Fibroblast of upper back skin (primary cell): ENCODE data around the gene FASN.

Experiments
- DNase-seq: peaks from one replicate; pipeline ENCODE4 v3.0.0-alpha.2; 2013

The FASN gene

DNA sequence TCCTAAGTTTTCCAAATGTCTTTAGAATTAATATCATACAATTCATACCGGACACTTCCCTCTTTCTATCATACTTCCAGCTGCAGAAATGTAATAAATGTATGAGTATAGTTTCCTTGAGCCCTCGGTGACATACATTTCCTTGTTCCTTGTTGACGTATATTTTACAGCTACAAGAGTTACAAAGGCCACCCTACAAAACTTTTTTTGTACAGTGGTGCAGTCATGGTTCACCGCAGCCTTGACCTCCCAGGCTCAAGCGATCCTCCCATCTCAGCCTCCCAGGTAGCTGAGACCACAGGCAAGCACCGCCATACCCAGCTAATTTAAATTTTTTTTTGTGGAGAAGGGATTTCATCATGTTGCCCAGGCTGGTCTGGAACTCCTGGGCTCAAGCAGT is 25.2 kb downstream of the FASN start:
- DNase-seq, result no peak

DNA sequence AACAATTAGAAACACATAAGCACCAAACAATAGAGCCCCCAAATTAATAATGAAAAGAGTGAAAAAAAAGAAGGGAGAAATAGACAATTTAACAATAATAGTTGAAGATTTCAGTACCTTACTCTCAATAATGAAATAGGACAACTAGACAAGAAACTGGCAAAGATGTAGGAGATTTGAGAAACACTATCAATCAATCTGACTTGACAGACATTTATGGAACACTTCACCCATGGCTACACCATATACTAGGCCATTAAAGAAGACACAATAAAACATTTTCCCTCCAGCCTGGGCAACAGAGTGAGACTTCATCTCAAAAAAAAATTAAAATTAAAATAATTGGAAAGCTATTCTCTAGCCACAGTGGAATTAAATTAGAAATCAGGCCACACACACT is 27.4 kb downstream of the FASN start:
- no peak for DNase-seq

DNA sequence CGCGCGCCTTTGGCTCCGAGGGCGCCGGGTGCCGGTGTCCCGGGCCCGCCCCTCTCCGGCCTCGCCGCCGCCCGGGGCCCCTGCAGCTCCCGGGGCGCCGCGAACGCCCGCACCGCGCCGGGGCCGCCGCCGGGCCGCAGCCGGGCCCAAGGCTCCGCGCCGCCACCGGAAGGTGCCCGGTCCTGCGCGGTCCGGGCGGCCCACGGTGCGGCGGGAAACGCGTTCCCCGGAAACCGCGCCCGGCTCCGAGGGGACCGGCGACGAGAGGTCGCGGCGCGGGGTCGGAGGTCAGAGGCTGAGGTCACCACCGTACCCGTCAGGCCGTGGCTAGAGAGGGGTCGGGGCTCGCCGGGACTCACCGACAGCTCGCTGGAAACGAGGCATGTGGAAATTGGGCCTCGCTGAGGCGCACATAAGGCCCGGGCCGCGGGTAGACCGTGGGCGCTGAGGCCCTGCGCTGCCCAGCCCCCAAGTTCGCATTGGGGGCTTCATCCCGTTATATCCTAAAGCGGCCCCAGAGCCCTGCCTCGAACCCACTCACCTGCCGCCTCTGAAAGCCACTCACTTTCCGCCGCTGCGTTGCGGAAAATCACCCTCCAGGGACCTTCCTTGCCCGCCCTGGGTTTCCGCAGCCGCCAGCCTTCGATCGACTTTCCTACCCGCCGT is 32.3 kb downstream of the FASN start, which contains the start of gene DUS1L:
DUS1L (minus strand) TSS at position 167 of the 666 bp plus-strand sequence. CDS start 745 bp downstream, outside the sequence.
- peak; percentile 36 for DNase-seq

DNA sequence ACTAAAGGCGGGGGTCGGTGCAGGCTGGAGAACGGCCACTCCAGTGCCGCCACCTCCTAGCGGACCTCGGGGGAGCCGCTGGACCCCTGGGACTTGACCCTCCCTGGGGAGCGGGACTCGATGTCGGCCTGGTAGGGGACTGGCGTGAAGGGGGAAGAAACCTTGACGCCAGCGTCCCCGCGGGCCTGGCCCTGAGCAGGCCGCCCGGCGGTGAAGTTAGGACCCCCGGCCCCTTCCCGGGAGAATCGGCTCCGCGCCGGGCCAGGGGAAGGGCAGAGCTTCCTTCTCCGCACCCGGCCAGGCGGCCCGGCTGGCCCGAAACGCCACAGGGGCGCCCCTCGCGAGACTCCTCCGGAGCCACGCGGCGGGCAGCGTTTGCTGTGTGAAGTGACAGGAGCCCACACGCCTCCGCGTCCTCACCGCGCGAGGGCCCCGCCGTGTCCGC is 32.8 kb downstream of the FASN start:
- DNase-seq, result peak; percentile 14

DNA sequence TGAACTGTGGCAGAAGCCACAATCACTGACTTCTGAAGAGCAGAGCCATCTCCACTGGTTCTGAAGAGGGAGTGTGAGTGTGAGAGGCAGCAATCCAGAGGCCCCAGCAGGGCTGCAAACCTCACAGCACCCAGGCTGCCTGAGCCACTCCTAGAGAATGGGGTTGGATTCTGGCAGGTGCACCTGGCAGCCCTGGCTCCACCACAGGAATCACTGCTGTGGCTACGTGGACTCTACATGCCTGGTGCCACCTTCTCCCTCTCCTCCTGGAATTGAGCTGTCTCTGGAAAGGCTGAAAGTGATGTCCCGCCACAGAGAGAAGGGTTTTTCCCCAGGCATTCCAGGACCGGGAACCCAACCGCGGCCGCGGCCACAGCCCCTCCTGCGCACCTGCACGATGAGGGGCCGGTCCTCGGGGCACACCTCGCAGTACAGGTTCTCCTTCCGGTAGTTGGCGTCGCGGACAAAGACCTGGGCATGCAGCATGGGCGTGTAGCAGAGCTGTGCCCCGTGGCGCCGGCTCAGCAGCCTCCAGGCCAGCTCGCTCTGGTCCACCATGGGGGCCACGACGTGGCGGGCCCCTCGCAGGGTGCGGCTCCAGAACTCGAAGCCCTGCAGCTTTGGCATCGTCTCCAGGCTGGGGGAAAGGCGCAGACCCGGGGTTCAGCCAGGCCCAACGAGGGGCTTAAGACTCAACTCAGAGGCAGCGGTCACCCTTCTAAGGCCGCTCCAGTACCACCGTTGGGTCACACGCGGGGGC is 33.4 kb downstream of the FASN start:
- DNase-seq, result no peak

DNA sequence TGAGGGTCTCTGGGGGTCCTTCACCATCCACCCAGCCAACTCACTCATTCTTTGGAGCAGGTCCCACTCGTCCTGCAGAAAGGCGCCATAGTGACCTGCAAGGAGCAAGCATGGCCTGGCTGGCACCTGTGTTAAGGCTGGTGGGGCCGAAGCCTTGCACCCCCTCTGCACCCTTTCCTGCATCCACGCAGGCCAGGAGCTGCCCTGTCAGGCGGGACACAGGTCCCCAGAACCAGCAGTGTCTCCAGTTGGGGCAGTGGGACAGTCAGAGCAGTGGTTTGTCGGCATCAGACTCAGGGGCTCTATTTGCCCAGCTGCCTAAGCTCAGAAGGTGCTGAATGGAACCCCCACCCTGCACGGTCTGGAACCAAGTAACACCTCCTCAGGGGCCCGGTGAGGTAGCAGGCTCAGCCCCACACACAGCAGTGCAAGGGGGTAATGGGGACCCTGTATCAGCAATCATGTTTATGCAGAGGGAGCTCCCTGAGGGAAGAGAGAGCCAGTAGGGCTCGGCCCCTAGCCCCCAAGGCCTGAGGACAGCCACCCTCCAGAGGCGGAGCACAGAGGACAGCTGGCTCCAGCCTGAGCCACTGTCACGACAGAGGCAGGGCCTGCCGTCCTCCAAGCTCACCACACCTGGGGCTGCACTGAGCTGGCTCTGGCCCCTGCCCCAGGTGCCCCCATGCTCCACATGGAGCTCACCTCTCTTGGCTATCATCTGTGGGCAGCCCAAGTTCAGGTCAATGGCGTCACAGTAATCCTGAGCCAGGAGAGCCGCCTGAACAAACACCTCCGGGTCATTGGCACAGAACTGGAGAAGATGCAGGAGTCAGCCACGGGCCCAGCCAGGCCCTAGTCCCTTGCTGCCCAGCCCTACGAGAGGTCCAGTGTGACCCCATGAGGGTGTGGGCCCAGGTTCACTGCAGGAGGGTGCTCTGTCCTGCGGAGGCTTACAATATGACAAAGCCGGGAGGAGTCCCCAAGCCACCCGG is 34.3 kb downstream of the FASN start:
- no peak for DNase-seq

DNA sequence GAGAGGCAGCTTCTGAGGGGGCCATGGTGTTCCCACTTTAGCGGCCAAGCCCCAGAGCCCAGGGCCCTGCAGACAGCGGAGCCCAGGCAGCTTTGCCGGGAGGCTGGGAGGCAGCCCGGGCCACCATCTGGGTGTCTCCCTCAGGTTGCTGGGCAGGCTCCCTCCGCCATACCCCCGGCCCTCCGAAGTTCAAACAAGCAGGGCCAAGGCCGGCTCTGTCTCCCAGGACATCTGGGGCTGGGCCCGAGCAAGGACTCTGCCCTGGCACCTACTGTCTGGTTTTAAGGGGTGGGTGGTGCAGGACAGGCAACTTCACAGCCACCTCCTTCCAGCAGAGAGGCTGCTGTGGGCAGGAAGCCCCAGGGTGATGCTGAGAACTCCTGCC is 35.1 kb downstream of the FASN start:
- no peak for DNase-seq

DNA sequence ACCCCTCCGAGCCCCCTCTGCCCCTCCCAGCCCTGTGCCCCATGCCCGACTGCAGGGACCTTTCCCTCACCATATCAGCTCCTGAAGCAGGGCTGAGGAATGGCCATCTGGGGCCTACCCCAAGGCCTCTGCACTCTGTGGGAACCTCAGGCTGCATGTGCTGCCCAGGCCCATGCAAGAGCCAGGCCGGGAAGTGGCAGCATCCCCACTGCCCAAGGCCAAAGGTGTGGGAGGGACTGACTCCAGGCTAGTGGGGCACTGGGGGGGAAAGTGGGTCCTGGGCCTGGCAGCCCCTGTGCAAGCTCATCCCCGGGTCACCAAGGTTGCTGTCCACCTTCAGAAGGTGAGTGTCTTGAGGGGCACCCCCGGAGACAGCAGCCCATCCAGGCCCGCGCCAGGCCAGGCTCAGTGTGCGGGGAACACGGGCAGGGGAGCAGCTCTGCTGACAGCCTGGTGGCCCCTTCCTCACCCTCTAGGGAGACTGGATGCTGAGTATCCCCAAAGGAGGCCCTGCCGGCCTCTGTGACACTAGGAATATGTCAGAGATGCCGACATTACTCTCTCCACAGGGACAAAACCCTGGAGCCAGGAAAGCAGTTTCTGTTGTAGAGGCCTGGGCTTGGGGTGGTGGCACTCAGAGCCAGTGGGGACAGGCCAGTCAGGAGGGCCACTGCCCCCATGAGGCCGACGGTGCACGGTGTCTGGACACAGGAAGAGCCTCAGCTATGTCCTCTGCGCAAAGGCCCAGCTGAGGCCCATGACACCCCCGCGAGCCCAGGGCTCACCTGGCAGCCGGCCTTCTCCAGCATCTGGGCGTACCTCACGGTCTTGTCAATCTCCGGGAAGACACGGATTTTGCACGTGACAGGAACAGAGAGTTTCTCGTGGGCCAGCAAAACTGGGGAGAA is 35.7 kb downstream of the FASN start:
- DNase-seq, result no peak

DNA sequence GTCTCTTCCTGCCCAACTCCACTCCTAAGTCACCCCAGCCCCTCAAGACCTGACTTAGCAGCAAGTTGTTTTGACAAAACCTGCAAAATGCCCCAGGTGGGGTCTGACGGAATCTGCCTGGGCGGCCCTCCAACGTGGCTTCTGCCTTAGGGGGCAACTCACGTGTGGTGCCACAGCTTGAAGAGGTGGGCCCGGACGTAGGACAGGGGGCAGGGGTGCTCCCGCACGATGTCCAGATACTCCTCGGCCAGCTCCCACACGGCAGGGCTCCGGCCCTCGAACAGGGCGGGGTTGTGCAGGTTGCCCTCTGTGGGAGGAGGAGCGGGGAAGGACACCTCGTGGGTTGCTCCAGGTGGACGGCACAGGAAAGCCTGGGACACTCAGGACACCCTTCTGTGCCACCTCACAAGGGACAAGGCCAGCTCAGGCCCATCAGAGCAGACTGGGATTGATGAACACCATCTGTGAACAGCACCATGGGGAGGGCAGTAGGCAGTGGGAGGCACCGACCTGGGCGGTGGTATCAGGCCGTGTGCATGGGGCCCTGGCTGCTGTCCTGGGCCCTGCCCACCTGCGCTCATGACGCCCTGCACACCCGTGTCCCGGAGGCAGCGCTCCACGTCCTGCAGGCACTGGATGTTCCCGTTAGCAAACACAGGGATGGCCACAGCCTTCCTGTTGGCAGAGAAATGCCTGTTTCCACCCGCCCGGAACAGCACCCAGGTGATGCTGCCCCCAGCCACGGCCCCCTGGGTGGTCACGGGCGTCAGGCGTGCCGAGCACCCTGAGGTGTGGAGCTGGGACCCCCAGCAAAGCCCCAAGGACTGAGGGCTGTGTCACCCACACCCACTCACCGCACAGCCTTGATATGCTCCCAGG is 36.8 kb downstream of the FASN start:
- DNase-seq, result no peak

DNA sequence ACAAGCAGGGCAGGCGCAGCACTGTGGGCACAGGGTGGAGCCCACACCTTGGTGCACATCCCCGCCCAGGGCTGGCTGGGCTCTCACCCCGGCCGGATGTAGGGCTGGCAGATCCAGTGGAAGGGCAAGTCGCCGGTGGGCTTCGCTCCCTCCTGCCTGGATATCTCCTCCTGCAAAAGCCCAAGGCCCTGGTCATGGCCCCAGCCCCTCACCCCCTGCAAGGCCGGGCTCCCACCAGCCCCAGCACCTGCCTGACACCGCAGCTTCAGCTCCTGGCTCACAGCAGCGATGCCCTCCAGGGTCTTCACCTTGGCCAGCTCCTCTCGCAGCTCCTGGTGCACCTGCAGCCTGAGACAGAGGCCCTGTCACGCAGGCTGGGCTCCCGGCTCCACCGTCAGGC is 37.4 kb downstream of the FASN start:
- DNase-seq, result no peak

DNA sequence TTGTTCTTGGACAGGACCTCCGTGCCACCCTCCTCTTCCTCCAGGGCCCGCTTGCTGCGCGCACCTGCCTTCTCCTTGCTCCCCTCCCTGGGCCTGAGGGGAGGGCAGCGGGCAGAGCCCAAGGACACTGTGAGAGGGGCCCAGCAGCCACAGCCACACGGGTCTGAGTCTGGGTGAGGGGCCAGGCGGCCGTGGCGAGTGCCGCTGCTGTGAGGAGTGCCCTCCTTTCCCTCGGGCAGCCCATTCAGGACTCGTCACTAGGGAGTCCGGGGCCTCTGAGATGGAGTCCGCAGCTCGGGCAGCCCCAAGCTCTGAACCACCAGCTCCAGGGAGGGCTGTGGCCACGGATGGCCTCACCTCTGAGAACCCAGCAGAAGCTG is 38.0 kb downstream of the FASN start:
- DNase-seq, result no peak

DNA sequence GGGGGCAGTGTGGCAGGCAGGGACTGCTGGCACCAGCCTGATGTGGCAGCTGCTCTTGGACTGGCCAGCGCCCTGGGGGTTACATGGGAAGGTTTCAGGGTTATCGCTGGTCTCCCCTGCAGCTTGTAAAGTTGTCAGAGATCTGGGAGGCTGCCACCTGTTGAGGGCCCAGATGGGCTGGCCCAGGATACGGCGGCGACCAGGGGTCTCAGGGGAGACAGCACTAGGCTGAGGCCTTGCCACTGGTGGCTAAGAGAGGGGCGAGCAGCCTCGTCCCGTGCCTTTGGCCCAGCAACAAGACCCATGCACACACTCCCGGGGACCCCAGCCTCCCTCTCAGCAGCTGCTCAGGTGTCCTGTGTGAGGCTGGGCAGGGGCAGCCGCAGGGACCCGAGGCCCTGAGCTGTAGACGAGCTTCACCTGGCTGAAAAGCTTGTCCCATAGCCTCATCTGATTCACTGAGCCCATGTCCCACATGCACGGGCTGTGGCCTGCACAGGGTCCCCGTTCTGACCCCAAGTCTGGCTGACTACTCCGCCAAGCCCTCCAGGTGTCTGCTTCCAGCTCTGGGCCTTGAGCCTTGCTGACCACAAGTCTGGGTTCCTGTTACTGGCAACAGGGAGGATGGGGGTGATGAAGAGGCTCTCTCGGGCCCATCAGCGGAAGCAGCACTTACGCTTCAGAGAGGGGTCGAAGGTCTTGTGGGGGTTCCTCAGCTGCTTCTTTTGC is 38.6 kb downstream of the FASN start:
- no peak for DNase-seq

DNA sequence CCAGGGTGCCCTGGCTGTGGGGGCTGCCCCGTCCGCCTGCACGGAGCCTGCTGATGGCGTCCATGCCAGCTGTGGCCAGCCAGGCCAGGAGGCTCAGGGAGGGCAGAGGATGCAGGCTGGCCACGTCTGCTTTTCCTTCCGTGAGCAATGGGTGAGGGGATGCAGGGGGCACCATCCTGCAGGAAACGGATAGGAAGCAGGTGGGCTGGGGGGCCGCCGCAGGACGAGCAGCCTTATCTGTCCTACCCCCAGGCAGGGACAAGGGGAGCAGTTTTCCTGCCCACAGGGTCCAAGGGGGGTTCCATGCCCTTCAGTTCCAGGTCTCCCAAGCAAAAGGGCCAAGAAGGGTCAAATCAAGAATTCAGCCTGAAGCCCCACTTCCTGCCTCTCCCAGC is 39.2 kb downstream of the FASN start:
- no peak for DNase-seq

DNA sequence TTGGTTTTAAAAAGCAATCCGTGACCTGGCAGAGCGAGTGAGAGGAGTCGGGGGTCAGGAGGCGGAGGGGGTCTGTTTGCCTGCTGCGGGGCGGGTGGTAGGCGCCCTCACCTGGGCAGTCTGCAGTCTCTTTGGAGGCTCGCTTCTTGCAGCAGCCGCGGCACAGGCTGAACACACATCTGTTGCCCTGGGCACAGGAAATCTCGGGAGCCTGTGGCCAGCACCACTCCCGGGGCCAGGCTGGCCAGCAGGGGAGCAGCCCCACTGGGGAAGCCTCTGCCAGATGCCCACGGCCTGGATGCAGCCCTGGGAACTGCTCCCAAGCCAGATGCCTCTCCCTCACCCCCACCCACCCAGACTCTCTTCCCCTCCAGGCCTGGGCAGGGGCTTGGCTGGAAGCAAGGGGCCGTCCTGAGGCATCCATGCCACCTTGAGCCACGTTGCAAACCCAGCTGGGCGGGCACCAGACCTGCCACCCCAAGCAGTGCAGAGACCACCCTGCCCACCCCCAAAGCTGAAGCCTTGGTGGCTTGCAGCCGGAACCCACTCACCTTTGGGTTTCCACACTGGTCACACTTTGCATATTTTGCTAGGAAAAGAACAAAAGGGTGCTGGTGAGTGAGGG is 39.7 kb downstream of the FASN start:
- DNase-seq, result no peak

DNA sequence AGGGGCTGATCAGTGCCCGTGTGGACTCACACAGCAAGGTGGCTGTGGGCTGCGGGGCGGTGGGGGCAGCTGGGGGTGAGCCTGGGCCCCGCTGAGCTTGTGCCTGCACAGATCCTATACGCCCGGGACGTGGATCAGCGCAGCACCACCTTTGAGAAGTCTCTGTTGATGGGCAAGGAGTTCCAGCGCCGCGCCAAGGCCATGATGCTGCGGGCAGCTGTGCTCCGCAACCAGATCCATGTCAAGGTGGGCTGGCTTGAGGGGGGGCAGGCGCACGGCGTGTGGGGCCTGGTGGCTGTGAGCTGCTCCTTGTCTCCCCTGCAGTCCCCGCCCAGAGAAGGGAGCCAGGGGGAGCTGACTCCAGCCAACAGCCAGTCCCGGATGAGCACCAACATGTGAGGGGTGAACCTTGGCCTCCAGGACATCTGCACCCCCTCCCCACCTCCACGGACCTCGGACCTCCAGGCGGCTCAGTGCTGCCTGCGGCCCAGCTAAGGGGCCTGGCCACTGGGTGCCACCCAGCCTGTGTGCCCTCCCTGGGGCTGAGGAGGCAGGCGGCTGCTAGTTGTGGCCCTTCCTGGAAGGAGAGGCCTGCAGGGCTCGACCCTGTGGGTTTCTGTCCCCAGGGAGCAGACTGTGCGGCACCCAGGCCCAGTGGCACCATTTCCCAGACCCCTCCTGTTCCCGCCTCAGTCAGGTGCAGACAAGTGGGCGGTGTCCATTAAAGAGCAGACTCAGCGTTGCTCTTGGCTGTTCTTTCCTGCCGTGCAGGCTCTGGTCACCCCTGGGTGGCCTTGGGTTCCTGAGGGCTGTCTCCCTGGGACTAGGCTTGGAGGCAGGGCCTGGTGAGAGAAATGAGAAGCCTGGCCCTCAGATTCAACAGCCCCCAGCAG is 41.1 kb downstream of the FASN start:
- no peak for DNase-seq

DNA sequence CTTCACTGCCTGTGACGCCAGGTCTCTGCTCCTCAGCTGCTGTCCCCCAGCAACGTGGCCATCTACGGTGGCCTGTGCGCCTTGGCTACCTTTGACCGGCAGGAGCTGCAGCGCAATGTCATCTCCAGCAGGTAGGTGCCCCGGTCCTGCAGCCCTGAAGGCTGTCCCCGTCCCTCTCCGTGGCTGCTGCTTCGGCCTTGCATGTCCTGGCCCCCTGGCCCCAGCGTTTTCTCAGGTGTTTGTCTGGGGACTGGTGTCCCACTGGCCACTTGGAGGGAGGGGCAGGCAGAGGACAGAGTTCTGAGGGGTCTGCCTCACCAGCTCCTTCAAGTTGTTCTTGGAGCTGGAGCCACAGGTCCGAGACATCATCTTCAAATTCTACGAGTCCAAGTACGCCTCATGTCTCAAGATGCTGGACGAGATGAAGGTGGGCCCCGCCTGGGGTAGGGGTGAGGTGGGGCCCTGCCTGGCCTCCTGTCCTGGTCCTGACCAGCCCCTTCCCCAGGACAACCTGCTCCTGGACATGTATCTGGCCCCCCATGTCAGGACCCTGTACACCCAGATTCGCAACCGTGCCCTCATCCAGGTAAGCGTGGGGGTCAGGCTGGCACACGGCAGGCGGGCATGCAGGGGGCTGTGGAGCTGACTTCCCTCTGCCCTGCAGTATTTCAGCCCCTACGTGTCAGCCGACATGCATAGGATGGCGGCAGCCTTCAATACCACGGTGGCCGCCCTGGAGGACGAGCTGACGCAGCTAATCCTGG is 41.9 kb downstream of the FASN start:
- DNase-seq, result no peak

DNA sequence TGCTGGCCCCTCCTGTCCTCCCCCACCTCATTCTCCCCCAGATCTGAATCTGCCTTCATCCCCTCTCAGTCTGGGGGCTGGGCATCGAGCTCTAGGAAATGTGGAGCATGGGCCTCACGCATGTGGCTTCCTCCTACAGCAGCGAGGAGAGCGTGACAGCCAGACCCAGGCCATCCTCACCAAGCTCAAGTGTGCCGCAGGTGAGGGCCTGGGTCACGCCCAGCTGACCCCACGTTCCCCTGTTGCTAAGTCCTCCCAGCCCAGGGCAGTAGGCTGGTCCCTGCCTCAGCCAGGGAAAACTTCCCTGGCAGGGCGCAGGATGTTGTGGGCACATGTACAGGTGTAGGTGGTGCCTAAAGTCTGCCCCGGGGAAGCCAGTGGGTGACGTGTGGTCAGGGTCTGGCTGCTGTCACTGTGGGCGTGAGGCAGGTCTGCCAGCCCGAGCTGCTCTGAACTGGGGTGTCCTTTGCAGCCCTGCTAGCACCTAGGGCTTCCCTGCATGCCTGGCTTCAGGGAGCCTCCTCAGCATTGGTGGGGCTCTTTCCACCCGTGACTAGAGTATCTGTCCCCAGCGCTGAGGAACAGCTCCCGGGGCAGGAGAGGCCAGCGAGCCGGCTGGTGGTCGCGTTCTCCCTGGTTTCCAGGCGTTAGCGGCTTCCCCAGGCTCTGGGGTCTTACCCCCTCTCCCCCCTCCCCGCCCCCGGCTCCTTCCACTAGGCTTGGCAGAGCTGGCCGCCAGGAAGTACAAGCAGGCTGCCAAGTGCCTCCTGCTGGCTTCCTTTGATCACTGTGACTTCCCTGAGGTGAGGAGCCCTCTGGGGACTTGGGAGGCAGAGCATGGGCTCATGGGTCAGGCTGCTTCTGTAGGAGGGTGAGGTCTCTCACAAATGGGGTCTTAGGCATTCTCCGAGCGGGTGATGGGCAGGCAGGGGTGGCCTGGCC is 42.7 kb downstream of the FASN start:
- no peak for DNase-seq
